GM21619 (cell line): ENCODE data around the gene SMIM5.

Source experiments
- ATAC-seq: cut with Tn5 transposase; IDR thresholded peaks from one replicate; pipeline ENCODE4 v1.9.1; 2021; ENCODE audit not compliant: unreplicated experiment

SMIM5 gene

DNA sequence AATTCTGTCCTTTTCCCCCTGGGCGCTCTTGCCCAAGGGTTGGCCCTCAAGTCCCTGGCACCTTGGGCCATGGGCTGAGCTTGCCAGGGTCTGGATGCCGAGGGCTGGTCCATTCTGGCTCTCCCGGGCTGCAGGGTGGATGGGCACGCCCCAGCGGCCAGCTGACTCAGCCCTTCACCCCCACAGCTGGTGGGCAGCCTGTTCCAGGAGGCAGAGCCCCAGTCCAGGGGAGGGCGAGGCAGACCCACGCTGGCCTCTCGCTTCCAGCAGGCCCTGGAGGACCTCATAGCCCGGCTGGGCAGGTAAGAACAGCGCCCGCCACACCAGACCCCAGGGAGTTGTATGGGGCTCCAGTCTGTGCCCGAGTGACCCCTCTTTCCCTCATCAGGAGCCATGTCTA is 30.6 kb upstream of the SMIM5 start:
- ATAC-seq, result no peak

DNA sequence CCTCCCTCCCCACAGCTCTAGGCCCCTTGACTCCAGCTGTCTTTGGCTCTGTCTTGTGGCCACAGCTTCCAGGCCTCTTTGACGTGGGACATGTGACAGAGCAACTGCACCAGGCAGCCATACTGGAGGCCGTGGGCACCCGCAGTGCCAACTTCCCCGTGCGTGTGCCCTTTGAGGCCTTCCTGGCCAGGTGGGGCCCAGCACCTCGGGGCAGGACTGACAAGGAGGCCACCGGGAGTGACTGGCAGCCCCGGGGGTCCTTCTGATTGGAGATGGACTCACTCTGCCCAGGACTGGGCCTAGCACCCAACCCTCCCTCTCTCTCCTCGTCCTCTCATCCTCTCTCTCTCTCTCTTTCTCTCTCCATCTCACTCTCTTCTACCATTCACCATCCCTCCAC is 30.1 kb upstream of the SMIM5 start:
- no peak for ATAC-seq

DNA sequence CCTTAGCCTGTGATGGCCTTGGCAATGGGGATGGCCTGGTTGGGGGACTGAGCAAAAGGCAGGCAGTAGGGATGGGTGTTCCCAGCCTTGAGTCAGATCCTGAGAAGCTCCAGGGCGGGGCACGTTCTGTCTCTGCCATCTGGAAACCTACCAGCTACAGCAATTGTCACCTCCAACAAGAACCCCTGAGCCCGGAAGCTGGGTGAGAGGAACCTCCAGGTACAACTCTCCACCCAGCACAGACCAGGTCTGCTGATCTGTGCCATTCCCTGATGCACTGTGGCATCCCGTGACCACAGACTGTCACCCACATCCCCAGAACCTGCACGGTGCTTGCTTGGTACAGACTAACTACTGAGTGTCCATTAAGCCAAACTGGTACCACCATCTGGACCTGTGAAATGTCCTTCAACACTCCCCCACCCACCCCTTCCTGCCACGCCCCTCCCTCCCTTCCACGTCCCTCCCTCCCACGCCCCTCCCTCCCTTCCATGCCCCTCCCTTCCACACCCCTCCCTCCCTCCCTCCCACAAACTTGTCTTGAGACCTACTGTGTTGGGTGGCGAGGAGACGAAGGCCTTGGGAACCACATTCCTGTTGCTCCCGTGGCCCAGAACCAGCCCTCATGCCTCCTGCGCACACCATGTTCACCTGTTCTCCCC is 29.1 kb upstream of the SMIM5 start:
- no peak for ATAC-seq

DNA sequence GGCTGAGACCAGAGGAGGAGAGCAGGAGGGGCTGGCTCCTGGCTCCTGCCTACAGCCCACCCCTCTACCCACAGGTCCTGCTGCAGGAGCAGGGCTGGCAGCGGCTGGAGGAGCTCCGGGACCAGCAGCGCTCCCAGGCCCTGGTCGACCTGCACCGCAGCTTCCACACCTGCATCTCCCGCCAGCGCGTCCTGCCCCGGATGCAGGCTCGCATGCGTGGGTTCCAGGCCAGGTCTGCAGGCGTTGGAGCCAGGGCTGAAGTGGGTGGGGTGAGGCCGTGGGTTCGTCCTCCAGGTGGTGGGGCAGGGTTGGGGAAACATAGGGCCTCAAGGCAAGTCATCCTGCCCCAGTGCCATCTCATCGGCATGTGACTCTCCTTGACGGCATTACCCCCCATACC is 27.4 kb upstream of the SMIM5 start:
- ATAC-seq, result no peak

DNA sequence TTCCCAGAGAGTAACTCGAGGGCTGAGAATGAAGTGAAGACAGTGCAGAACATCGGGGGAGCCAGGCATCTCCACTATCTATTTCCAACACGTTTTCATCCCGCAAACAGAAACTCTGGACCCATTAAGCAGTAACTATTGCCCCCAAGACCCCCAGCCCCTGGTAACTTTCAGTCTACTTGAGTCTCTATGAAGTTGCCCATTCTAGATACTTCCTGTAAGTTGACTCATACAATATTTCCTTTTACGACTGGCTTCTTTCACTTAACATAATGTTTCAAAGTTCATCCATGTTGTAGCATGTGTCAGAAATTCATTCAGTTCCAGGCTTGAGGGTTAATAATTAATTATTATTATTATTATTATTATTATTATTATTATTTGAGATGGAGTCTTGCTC is 26.1 kb upstream of the SMIM5 start:
- no peak for ATAC-seq

DNA sequence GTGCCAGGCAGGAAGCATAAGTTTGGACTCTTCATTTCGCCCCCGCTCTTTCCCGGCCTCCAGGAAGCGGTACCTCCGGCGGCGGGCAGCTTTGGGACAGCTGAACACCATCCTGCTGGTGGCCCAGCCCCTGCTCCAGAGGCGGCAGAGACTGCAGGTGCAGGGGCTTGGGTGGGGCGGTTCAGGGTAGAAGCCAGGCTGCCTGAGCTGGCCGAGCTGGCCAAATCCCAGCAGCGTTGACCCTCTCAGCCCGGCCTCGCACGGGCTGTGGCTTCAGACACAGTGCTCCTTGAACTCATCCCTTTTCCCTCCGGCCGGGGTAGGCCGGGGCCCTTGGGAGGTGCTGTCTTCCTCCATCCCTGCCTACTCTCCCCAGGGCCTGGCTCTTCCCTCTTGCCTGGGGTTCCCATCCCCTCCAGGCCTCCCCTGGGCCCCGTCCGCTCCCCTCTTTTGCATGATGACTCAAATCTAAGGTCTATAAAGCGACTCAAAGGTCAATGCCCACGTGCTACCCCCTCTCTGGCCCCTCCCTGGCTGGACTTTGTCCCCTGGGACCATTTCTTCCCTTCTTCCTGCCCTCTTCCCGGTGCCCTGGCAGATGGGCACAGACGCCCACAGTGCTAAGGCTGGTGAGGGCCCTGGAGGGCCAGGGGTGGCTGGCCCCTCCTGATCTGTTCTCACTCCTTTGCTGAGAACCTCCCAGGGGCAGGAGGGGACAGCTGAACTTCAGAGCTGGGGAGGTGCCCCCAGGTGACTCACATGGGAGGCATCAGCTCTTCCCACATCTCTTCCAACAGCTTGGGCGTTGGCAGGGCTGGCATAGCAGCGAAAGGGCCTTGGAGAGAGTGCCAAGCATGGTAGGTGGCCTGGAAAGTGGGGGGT is 22.9 kb upstream of the SMIM5 start:
- ATAC-seq, result no peak

DNA sequence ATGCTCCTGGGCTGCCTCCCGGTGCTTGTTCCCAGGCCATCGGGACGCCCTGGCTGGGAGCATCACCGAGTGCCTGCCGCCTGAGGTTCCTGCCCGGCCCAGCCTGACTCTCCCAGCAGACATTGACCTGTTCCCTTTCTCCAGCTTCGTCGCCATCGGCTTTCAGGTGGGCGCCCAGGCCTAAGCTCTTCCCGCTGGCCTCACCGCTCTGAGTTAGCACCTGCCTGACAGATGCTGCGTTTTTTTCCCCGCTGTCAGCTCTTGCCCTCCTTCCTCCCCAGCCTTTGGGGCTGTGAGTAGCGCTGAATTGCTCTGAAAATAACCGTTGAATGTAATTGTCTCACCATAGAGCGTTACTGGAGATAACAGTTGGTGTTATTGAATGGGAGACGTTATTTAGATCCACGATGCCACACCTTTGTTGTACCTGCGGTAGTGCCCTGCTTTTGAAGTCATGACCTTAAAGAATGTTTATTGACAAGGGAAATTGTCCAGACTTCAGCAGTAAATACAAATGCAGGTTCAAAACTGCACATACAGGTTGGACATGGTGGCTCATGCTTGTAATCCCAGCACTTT is 21.3 kb upstream of the SMIM5 start:
- ATAC-seq, result no peak

DNA sequence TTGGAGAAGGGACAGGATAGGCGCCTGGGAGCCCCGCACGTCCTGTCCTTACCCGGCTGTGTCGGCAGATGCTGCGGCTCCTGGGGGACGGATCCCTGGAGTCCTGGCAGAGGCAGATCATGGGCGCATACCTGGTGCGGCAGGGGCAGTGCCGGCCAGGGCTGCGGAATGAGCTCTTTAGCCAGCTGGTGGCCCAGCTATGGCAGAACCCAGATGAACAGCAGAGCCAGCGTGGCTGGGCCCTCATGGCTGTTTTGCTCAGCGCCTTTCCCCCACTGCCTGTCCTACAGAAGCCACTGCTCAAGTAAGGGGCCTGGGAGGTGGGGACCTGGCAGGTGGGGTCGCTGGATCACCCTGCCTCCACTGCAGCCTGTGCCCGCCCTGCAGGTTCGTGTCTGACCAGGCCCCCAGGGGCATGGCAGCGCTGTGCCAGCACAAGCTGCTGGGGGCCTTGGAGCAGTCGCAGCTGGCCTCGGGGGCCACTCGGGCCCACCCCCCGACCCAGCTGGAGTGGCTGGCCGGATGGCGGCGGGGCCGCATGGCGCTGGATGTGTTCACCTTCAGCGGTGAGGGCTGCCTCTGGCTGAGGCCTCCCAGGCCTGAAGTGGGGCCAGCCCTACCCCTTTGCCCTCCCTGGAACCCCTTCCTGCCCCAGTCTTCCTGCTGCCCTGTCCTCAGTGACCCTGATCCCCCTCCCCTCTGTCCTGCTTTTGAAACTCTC is 20.2 kb upstream of the SMIM5 start:
- ATAC-seq, result no peak

DNA sequence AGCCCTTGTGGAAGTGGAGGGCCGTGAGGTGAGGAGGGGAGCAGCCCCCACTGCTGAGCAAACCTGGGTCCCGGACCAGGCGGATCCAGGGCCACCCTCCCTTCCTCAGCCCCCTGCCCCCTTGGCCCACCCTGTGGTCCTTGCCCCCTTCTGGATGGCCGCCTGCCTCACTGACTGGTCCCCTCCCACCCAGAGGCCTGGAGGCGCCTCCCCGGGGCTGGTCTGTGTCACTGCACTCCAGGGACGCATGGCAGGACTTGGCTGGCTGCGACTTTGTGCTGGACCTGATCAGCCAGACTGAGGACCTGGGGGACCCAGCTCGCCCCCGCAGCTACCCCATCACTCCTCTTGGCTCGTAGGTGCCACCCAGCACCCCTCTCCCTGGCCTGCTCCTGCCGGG is 19.2 kb upstream of the SMIM5 start:
- ATAC-seq, result no peak

DNA sequence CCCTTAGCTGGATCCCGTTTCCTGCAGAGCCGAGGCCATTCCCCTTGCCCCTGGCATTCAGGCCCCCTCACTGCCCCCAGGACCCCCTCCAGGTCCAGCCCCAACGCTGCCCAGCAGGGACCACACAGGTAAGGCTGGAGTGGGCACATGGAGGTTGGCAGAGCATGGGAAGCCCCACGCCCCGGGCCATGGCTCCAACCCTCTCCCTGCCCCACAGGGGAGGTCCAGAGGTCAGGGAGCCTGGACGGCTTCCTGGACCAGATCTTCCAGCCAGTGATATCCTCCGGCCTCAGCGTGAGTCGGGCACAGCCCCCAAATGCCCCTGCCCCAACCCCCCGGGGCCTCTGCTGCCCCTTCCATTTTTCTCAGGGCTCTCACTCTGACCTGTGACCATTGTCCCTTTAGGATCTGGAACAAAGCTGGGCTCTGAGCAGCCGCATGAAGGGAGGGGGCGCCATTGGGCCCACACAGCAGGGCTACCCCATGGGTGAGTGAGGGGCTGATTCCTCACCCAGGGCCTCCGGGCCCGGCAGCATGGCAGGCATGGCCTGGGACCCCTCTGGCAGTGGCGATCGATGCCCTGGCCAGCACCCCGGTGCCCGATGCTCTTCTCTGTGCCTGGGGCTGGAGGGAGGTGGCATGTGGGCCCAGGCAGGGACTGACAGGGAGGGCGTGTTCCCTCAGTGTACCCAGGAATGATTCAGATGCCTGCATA is 18.5 kb upstream of the SMIM5 start:
- ATAC-seq, result no peak

DNA sequence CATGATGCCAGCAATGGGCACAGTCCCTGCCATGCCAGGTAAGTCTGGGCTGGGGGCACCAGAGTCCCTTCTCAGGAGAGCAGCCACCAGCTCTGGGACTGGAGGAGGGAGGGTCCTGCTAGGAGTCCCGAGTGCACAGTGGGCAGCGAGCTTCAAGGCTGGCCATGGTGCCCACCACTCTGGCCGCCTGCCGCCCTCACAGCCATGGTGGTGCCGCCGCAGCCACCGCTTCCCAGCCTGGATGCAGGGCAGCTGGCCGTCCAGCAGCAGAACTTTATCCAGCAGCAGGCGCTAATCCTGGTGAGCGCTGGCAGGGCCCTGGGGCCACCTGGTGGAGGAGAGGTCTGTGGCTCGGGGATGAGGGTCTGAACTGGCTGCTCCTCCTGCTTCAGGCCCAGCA is 17.9 kb upstream of the SMIM5 start:
- ATAC-seq, result no peak

DNA sequence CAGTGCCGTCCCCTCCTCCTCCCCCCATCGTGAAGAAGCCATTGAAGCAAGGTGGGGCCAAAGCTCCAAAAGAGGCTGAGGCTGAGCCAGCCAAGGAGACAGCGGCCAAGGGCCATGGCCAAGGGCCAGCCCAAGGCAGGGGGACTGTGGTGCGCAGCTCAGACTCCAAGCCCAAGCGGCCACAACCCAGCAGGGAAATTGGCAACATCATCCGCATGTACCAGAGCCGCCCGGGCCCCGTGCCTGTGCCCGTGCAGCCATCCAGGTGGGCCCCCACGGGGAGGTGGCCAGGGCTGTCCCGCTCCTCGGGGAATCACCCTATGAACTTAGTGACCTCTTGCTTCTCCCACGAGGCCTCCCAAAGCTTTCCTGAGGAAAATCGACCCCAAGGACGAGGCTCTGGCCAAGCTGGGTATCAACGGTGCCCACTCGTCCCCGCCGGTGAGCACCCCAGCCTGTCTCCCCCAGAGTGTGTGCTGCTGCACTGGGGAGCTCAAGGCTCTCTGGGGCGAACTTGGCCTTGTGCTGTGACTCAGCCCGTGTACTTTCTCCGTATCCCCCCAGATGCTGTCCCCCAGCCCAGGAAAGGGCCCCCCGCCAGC is 16.6 kb upstream of the SMIM5 start:
- ATAC-seq, result no peak

DNA sequence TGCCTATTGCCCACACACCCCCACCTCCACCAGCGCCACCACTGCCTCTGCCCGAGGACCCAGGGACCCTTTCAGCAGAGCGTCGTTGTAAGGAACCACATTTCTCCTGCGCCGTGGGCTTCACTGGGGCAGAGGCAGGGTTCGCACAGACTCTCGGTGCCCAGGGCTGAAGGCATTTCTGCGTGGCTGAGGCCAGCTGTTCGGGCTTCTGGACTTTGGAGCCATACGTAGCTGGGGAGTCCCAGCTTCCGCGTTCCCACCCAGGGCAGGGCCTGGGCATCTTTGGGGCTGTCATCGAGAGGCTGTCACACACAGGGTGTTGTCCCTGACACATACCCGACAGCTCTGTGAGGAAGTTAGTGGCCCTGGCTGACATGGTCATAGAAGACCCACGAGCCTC is 16.0 kb upstream of the SMIM5 start:
- no peak for ATAC-seq

DNA sequence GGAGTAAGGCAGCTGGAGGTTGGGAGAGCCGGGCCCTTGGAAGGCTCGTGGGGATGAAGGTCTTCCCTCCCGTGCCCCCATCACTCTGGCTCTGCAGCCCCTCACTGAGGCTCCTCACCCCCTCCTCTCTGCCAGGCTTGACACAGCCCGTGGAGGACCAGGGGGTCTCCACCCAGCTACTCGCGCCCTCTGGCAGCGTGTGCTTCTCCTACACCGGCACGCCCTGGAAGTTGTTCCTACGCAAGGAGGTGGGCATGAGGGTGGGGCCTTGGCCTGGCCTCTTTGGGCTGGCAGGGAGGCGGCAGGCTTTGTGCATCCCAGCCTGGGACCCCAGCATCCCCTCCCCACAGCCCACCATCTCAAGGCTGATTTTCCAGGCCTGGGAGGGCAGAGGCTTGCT is 15.6 kb upstream of the SMIM5 start:
- no peak for ATAC-seq

DNA sequence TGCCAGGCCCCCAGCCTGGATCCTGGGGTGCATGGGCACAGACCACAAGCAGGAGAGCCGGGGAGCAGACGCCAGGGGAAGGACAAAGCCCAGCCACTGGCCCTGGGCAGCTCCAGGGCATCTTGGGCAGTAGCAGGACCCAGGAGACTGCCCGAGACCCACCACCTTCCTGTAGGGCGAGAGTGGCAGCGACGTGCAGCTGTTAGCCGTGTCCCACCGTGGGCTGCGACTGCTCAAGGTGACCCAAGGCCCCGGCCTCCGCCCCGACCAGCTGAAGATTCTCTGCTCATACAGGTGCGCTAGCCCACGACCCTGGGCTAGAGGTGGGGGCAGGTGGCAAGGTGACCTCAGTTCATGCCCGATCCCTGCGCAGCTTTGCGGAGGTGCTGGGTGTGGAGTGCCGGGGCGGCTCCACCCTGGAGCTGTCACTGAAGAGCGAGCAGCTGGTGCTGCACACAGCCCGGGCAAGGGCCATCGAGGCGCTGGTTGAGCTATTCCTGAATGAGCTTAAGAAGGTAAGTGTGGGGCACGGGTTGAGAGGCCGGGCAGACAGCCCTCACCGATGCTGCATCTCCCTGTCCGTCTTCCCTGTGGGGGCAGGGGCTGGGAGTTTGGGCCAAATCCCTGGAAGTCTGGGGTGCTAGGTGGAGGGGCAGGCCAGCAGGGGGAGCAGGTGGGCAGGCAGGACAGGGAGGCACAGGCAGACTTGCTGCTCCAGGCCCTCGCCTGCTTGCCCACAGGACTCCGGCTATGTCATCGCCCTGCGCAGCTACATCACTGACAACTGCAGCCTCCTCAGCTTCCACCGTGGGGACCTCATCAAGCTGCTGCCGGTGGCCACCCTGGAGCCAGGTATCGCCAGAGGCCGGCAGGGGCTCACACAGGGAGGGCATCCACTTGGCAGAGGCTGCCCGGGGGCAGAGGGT is 13.5 kb upstream of the SMIM5 start:
- ATAC-seq, result no peak

DNA sequence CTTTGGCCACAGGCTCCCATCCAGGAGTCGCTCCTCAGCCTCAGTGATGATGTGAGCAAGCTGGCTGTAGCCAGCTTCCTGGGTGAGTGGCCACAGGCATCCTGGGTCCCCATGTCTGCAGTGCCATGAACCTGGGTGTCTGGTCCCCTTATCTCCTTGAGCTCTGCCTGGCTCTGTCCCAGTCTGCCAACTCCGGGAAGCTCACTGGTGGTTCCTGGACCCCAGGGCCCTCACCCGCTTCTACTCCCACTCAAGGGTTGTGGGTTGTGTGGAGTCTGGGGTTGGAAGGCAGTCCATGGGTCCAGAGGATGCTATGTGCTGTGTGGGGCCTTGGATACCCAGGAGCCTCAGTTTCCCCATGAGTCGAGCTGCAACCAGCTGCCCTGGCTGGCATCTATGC is 11.7 kb upstream of the SMIM5 start:
- no peak for ATAC-seq

DNA sequence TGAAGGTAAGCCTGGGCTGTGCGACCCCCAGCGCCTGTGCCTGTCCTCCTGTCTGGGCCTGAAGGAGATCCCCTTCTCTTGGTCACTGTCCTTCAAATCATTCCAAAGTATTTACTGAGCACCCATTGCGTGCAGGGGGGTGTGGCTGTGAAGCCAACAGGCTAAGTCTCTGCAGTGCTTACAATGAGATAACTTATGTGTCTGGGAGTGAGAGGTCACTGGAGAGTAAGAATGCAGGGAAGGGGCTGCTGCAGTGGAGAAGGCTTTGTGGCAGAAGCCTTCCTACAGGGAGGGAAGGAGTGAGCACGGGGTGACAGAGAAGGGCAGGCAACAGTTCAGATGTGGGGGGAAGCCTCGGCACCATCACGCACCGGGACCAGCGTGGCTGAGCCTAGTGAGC is 11.2 kb upstream of the SMIM5 start:
- no peak for ATAC-seq

DNA sequence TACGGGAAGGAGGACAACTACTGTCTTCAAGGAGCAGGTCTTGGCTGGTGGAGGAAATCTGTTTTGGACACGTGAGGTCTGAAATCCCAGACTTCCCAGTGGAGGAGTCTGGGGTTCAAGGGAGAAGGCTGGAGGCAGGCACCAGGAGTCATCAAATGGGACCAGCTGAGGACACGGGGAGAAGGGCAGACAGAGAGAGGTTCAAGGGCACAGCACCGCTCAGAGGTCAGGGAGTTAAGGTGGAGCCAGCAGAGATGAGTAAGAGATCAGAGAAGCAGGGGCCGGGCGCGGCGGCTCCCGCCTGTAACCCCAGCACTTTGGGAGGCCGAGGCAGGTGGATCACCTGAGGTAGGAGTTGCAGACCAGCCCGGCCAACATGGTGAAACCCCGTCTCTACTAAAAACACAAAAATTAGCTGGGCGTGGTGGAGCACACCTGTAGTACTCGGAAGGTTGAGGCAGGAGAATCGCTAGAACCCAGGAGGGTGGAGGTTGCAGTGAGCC is 10.4 kb upstream of the SMIM5 start:
- no peak for ATAC-seq

DNA sequence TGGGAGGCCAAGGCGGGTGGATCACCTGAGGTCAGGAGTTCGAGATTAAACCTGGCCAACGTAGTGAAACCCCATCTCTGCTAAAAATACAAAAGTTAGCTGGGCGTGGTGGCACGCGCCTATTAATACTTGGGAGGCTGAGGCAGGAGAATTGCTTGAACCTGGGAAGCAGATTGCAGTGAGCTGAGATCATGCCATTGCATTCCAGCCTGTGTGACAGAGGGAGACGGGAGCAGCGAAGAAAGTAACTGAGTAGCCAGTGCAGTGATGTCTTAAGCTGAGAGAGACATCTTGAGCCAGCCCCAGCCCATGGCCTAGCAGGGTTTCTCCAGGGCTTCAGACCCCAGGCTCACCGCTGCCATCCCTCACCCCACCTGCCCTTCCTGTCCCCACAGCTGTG is 9.8 kb upstream of the SMIM5 start:
- ATAC-seq, result no peak
